ENCODE results near the gene TEX47.

GRCh38 chr7:88758381-88759229 lies 36.9 kb downstream of the TEX47 start:
- peak in 1 of 2 experiments; percentile 1; a peak in 1 of 4 replicates for TF ChIP-seq CTCF (conservative IDR thresholded peaks at IDR 0.05; ENCODE audit: low read depth in 2 of 2)
- no peak for TF ChIP-seq CREB1 (CRISPR knock-in tag; IDR thresholded peaks at IDR 0.05; ENCODE audit: low read depth)
- no peak for TF ChIP-seq JUNB (IDR thresholded peaks at IDR 0.05; ENCODE audit: unreplicated experiment)
- no peak for TF ChIP-seq REST (IDR thresholded peaks at IDR 0.05; ENCODE audit: unreplicated experiment)
- no peak for TF ChIP-seq EZH2 (IDR thresholded peaks at IDR 0.05; ENCODE audit: low read depth, unreplicated experiment)
- no peak for TF ChIP-seq EZH2phosphoT487 (IDR thresholded peaks at IDR 0.05; ENCODE audit: unreplicated experiment)
- TF ChIP-seq POLR2AphosphoS5 (IDR thresholded peaks at IDR 0.05; ENCODE audit: low read depth): no peak
- TF ChIP-seq ETS1 (IDR thresholded peaks at IDR 0.05): no peak
- TF ChIP-seq STAT1 (IDR thresholded peaks at IDR 0.05; ENCODE audit: unreplicated experiment): no peak
- no peak for TF ChIP-seq ZNF114 (CRISPR knock-in tag; IDR thresholded peaks at IDR 0.05)
- TF ChIP-seq ZNF462 (CRISPR knock-in tag; IDR thresholded peaks at IDR 0.05): no peak
- no peak for TF ChIP-seq ZNF331 (CRISPR knock-in tag; IDR thresholded peaks at IDR 0.05; ENCODE audit: low read depth)
- TF ChIP-seq NANOG (IDR thresholded peaks at IDR 0.05; ENCODE audit: borderline replicate concordance): no peak
